ENCODE data around the gene OR52D1.

- no peak for TF ChIP-seq RARB (CRISPR knock-in tag; IDR thresholded peaks at IDR 0.05)
- TF ChIP-seq TCF4 (CRISPR knock-in tag; IDR thresholded peaks at IDR 0.05; ENCODE audit: borderline replicate concordance) = no peak
- no peak for TF ChIP-seq GLIS3 (CRISPR knock-in tag; IDR thresholded peaks at IDR 0.05)
- TF ChIP-seq ZFP30 (CRISPR knock-in tag; IDR thresholded peaks at IDR 0.05) = no peak
- no peak for TF ChIP-seq TOX (CRISPR knock-in tag; IDR thresholded peaks at IDR 0.05; ENCODE audit: borderline replicate concordance)
- TF ChIP-seq POU6F1 (CRISPR knock-in tag; IDR thresholded peaks at IDR 0.05; ENCODE audit: borderline replicate concordance, low read depth) = no peak
- no peak for TF ChIP-seq ARNTL (CRISPR knock-in tag; IDR thresholded peaks at IDR 0.05; ENCODE audit: borderline replicate concordance, low read depth)
- no peak for TF ChIP-seq ISL1 (CRISPR knock-in tag; IDR thresholded peaks at IDR 0.05)
- TF ChIP-seq ZNF565 (CRISPR knock-in tag; conservative IDR thresholded peaks at IDR 0.05; ENCODE audit: low read depth) = no peak
- TF ChIP-seq SNAI2 (CRISPR knock-in tag; IDR thresholded peaks at IDR 0.05) = no peak
- TF ChIP-seq PATZ1 (CRISPR knock-in tag; IDR thresholded peaks at IDR 0.05; ENCODE audit: borderline replicate concordance) = no peak
- no peak for TF ChIP-seq ZC3H10 (CRISPR knock-in tag; IDR thresholded peaks at IDR 0.05)
Measured at GRCh38 chr11:5441414-5441813, 47.1 kb upstream of the OR52D1 start, which contains the start of gene OR51I1.
